ENCODE data around the gene RCL1. TPM values are rescaled to one million over a fixed set of nuclear protein-coding genes. Genes with fewer than 3 reads are reported as not detected.
A peak's percentile ranks its signal among the peaks of the same experiment; 100 is the strongest.

RCL1 gene
- total and polyA plus RNA-seq, 2 of the 13 experiments (the other 11 are each of a cell fraction or from before 2014, with no cell fraction given), result 22.3 to 31.6 TPM

DNA sequence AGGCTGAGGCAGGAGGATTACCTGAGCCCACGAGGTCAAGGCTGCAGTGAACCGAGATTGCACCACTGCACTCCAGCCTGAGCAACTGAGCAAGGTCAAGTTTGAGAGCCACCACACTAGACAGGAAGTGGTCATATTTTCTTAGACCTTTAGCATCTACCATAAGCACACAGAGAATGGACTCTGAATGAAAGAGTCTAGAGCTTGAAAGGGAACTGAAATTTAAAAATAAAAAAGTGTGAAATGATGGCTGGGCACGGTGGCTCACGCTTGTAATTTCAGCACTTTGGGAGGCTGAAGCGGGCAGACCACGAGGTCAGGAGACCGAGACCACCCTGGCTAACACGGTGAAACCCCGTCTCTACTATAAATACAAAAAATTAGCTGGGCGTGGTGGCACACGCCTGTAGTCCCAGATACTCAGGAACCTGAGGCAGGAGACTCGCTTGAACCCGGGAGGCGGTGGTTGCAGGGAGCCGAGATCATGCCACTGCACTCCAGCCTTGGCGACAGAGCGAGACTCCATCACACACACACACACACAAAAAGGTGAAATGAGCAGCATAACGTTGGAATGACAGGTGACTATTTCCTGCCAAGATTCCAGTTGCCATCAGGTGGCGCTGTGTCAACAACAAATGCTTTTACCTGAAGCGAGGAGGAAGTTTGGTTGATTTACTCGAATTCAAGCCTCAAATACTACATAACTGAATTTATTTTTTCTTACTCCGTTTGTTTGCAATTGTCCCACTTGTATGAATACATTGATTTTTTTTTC lies 30.4 kb upstream of the RCL1 start (continued):
- TF ChIP-seq, protein P1, sequence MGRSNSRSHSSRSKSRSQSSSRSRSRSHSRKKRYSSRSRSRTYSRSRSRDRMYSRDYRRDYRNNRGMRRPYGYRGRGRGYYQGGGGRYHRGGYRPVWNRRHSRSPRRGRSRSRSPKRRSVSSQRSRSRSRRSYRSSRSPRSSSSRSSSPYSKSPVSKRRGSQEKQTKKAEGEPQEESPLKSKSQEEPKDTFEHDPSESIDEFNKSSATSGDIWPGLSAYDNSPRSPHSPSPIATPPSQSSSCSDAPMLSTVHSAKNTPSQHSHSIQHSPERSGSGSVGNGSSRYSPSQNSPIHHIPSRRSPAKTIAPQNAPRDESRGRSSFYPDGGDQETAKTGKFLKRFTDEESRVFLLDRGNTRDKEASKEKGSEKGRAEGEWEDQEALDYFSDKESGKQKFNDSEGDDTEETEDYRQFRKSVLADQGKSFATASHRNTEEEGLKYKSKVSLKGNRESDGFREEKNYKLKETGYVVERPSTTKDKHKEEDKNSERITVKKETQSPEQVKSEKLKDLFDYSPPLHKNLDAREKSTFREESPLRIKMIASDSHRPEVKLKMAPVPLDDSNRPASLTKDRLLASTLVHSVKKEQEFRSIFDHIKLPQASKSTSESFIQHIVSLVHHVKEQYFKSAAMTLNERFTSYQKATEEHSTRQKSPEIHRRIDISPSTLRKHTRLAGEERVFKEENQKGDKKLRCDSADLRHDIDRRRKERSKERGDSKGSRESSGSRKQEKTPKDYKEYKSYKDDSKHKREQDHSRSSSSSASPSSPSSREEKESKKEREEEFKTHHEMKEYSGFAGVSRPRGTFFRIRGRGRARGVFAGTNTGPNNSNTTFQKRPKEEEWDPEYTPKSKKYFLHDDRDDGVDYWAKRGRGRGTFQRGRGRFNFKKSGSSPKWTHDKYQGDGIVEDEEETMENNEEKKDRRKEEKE (IDR thresholded peaks at IDR 0.05), result no peak
- no peak for TF ChIP-seq MEF2D (CRISPR knock-in tag; IDR thresholded peaks at IDR 0.05)
- 0 out of 2 replicates have a peak, but pooled peaks have one; percentile 10 for TF ChIP-seq SRF (IDR thresholded peaks at IDR 0.05; ENCODE audit: low read depth, low read length)
- no peak for TF ChIP-seq MTF1 (CRISPR knock-in tag; IDR thresholded peaks at IDR 0.05)
- peak; percentile 17; the same call in 1 of the 2 replicates for TF ChIP-seq ZNF652 (CRISPR knock-in tag; IDR thresholded peaks at IDR 0.05; ENCODE audit: borderline replicate concordance, low read depth)
- TF ChIP-seq KDM4B (CRISPR knock-in tag; IDR thresholded peaks at IDR 0.05), result no peak
- TF ChIP-seq ZNF30 (CRISPR knock-in tag; IDR thresholded peaks at IDR 0.05), result no peak
- TF ChIP-seq CEBPG (CRISPR knock-in tag; IDR thresholded peaks at IDR 0.05), result 0 out of 2 replicates have a peak, but pooled peaks have one; percentile 7
- TF ChIP-seq HMG20B (CRISPR knock-in tag; conservative IDR thresholded peaks at IDR 0.05), result no peak
- no peak for TF ChIP-seq TP53 (CRISPR knock-in tag; conservative IDR thresholded peaks at IDR 0.05)
- TF ChIP-seq ZNF383 (CRISPR knock-in tag; IDR thresholded peaks at IDR 0.05; ENCODE audit: borderline replicate concordance), result no peak
- TF ChIP-seq, protein P2, sequence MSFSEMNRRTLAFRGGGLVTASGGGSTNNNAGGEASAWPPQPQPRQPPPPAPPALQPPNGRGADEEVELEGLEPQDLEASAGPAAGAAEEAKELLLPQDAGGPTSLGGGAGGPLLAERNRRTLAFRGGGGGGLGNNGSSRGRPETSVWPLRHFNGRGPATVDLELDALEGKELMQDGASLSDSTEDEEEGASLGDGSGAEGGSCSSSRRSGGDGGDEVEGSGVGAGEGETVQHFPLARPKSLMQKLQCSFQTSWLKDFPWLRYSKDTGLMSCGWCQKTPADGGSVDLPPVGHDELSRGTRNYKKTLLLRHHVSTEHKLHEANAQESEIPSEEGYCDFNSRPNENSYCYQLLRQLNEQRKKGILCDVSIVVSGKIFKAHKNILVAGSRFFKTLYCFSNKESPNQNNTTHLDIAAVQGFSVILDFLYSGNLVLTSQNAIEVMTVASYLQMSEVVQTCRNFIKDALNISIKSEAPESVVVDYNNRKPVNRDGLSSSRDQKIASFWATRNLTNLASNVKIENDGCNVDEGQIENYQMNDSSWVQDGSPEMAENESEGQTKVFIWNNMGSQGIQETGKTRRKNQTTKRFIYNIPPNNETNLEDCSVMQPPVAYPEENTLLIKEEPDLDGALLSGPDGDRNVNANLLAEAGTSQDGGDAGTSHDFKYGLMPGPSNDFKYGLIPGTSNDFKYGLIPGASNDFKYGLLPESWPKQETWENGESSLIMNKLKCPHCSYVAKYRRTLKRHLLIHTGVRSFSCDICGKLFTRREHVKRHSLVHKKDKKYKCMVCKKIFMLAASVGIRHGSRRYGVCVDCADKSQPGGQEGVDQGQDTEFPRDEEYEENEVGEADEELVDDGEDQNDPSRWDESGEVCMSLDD (CRISPR knock-in tag; IDR thresholded peaks at IDR 0.05; ENCODE audit: borderline replicate concordance), result no peak
- TF ChIP-seq, protein P3, sequence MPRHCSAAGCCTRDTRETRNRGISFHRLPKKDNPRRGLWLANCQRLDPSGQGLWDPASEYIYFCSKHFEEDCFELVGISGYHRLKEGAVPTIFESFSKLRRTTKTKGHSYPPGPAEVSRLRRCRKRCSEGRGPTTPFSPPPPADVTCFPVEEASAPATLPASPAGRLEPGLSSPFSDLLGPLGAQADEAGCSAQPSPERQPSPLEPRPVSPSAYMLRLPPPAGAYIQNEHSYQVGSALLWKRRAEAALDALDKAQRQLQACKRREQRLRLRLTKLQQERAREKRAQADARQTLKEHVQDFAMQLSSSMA (CRISPR knock-in tag; IDR thresholded peaks at IDR 0.05), result no peak
- no peak for TF ChIP-seq LRRFIP1 (CRISPR knock-in tag; conservative IDR thresholded peaks at IDR 0.05)
- TF ChIP-seq, protein P4, sequence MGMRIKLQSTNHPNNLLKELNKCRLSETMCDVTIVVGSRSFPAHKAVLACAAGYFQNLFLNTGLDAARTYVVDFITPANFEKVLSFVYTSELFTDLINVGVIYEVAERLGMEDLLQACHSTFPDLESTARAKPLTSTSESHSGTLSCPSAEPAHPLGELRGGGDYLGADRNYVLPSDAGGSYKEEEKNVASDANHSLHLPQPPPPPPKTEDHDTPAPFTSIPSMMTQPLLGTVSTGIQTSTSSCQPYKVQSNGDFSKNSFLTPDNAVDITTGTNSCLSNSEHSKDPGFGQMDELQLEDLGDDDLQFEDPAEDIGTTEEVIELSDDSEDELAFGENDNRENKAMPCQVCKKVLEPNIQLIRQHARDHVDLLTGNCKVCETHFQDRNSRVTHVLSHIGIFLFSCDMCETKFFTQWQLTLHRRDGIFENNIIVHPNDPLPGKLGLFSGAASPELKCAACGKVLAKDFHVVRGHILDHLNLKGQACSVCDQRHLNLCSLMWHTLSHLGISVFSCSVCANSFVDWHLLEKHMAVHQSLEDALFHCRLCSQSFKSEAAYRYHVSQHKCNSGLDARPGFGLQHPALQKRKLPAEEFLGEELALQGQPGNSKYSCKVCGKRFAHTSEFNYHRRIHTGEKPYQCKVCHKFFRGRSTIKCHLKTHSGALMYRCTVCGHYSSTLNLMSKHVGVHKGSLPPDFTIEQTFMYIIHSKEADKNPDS (CRISPR knock-in tag; IDR thresholded peaks at IDR 0.05), result no peak
- no peak for TF ChIP-seq EP300 (IDR thresholded peaks at IDR 0.05; ENCODE audit: low read depth in 2 of 2, low read length in 2 of 2)
- TF ChIP-seq EP300 (CRISPR knock-in tag; IDR thresholded peaks at IDR 0.05; ENCODE audit: borderline replicate concordance), result no peak
- TF ChIP-seq MXD3 (CRISPR knock-in tag; IDR thresholded peaks at IDR 0.05), result no peak

All from HepG2 (cell line).